Smooth muscle cell (in vitro differentiated cells): ENCODE data around the gene GPR84. TPM values are rescaled to one million over a fixed set of nuclear protein-coding genes. Genes with fewer than 3 reads are reported as not detected.

Source experiments
- DNase-seq: peaks from one replicate; lab custom pipeline; 2025; ENCODE audit not compliant: unreplicated experiment; lab: John Stamatoyannopoulos, UW
- H2AFZ ChIP-seq: fragments of 200-600 bp; sonication (generic); 2 replicates; pipeline ENCODE4 v1.6.0; 2016; ENCODE audit warnings: antibody characterized with exemption, low read depth, mild to moderate bottlenecking
- H3F3A ChIP-seq: fragments of 200-600 bp; sonication (generic); 2 replicates; pipeline ENCODE4 v1.6.0; 2017; ENCODE audit warnings: antibody characterized with exemption, low read depth
- H3K27ac ChIP-seq: fragments of 200-600 bp; sonication (generic); 2 replicates; pipeline ENCODE4 v1.5.1; 2016; ENCODE audit warnings: low read depth, mild to moderate bottlenecking
- H3K27me3 ChIP-seq: fragments of 200-600 bp; sonication (generic); 2 replicates; pipeline ENCODE4 v1.6.1; 2016; ENCODE audit warnings: low read depth, mild to moderate bottlenecking
- H3K36me3 ChIP-seq: fragments of 200-600 bp; sonication (generic); 2 replicates; pipeline ENCODE4 v1.5.1; 2016; ENCODE audit warnings: low read depth
- H3K4me1 ChIP-seq: fragments of 200-600 bp; sonication (generic); 2 replicates; pipeline ENCODE4 v1.5.1; 2016; ENCODE audit warnings: low read depth
- H3K4me2 ChIP-seq: fragments of 200-600 bp; sonication (generic); 2 replicates; pipeline ENCODE4 v1.6.0; 2016; ENCODE audit warnings: mild to moderate bottlenecking
- H3K4me3 ChIP-seq: fragments of 200-600 bp; sonication (generic); 2 replicates; pipeline ENCODE4 v1.5.1; 2016; ENCODE audit warnings: mild to moderate bottlenecking
- H3K79me2 ChIP-seq: fragments of 200-600 bp; sonication (generic); 2 replicates; pipeline ENCODE4 v1.6.0; 2016; ENCODE audit warnings: low read depth, mild to moderate bottlenecking
- H3K9ac ChIP-seq: fragments of 200-600 bp; sonication (generic); 2 replicates; pipeline ENCODE4 v1.6.0; 2016; ENCODE audit warnings: low read depth
- H3K9me3 ChIP-seq: fragments of 200-600 bp; sonication (generic); replicated peaks from 2 replicates; pipeline ENCODE4 v1.5.1; 2016; ENCODE audit warnings: low read depth
- H4K20me1 ChIP-seq: fragments of 200-600 bp; sonication (generic); 2 replicates; pipeline ENCODE4 v1.6.0; 2016; ENCODE audit warnings: low read depth
- CTCF ChIP-seq: fragments of 200-600 bp; sonication (generic); IDR thresholded peaks from 2 replicates; pipeline ENCODE4 v1.5.1; 2017; ENCODE audit warnings: borderline replicate concordance, mild to moderate bottlenecking, antibody characterized with exemption; ENCODE audit not compliant: insufficient read depth, poor library complexity, severe bottlenecking
- WGBS: methylation state at CpG from one replicate; pipeline ENCODE4 v1.1.7; 2016; ENCODE audit warnings: low lambda C conversion rate; 5-methylcytosine and 5-hydroxymethylcytosine counted together
- polyA plus RNA-seq: library from polyadenylated mRNA; unstranded; fragments of >200 nt; fragmentation: Nextera tagmentation; extraction: Ambion mirVana; gene quantifications from 2 replicates; pipeline ENCODE4 v1.2.1, GENCODE V29; 2016
- total RNA-seq: library from RNA; depleted of rRNA; stranded (reverse); fragments of >200 nt; gene quantifications from 2 replicates; pipeline ENCODE4 v1.2.3, GENCODE V29; 2014

GPR84 gene
- total and polyA plus RNA-seq, 2 experiments from 2014 or later = 0.13 TPM; not detected in 1

- peaks cover 14% of the 10 kb centered on the region for H3K4me1 ChIP-seq
- no peak overlapping the region for H2AFZ ChIP-seq
- TF ChIP-seq CTCF = no peak
- no peak overlapping the region for H3K4me2 ChIP-seq
- H3K36me3 ChIP-seq = no peaks in the 10 kb centered on the region
- peaks cover 34% of the 10 kb centered on the region for H4K20me1 ChIP-seq
- no peak overlapping the region for H3K9ac ChIP-seq
- H3K9me3 ChIP-seq = no peaks in the 10 kb centered on the region
- no peak for DNase-seq
- WGBS = 88% methylated on average over 10 of the region's 10 CpGs
- H3K27me3 ChIP-seq = no peaks in the 10 kb centered on the region
- no peaks in the 10 kb centered on the region for H3K79me2 ChIP-seq
- no peak overlapping the region for H3K27ac ChIP-seq
- H3F3A ChIP-seq = peaks cover 11% of the 10 kb centered on the region
- H3K4me3 ChIP-seq = no peak overlapping the region
These were observed 9.6 kb upstream of the GPR84 start for GRCh38 chr12:54373649-54374561.

GRCh38 chr12:54372113-54372806 lies 8.0 kb upstream of the GPR84 start:
- H3K36me3 ChIP-seq = no peaks in the 10 kb centered on the region
- DNase-seq = no peak
- H3K4me2 ChIP-seq = no peak overlapping the region
- H3K4me1 ChIP-seq = peaks cover 8% of the 10 kb centered on the region
- H4K20me1 ChIP-seq = peaks cover 18% of the 10 kb centered on the region
- no peaks in the 10 kb centered on the region for H3K79me2 ChIP-seq
- 85% methylated on average over 8 of the region's 8 CpGs for WGBS
- no peaks in the 10 kb centered on the region for H3K27me3 ChIP-seq
- TF ChIP-seq CTCF = no peak
- no peak overlapping the region for H3K9ac ChIP-seq
- H3F3A ChIP-seq = peaks cover 12% of the 10 kb centered on the region
- no peaks in the 10 kb centered on the region for H3K9me3 ChIP-seq
- H3K4me3 ChIP-seq = no peak overlapping the region
- no peak overlapping the region for H2AFZ ChIP-seq
- no peak overlapping the region for H3K27ac ChIP-seq

GRCh38 chr12:54371328-54372112 lies 7.2 kb upstream of the GPR84 start:
- H3K79me2 ChIP-seq = no peaks in the 10 kb centered on the region
- no peaks in the 10 kb centered on the region for H3K36me3 ChIP-seq
- H4K20me1 ChIP-seq = peaks cover 11% of the 10 kb centered on the region
- peaks cover 12% of the 10 kb centered on the region for H3F3A ChIP-seq
- no peak overlapping the region for H2AFZ ChIP-seq
- DNase-seq = no peak
- H3K4me1 ChIP-seq = peaks cover 8% of the 10 kb centered on the region
- H3K4me2 ChIP-seq = no peak overlapping the region
- no peak overlapping the region for H3K9ac ChIP-seq
- H3K27me3 ChIP-seq = no peaks in the 10 kb centered on the region
- WGBS = 83% methylated on average over 5 of the region's 5 CpGs
- TF ChIP-seq CTCF = no peak
- H3K9me3 ChIP-seq = no peaks in the 10 kb centered on the region
- no peak overlapping the region for H3K4me3 ChIP-seq
- H3K27ac ChIP-seq = no peak overlapping the region
